ENCODE data around the gene TMEM167B.
"Not testable (repeated sequence)": the region's sequence is repeated elsewhere in the genome, so short reads cannot be mapped to it uniquely, and the experiment has no call there.

TMEM167B gene

DNA sequence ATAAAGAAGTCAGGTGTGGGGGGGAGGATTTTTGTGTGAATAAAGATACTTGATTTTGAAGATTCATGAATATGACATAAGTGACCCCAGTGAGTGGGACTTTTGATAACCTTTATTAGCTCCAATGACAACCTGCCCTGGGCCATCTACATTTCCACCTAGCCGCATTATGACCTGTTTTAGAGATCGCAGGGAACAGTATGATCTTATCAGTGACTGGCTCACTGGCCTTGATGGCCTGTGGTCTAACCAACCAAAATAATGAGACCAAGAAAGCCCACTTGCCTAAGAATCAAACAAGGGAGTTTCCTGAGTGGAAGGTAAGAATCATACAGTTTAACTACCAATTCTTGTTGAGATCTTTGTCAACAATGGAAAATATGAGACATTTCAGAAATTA lies 25.1 kb downstream of the TMEM167B start:
- DNase-seq: no peak

DNA sequence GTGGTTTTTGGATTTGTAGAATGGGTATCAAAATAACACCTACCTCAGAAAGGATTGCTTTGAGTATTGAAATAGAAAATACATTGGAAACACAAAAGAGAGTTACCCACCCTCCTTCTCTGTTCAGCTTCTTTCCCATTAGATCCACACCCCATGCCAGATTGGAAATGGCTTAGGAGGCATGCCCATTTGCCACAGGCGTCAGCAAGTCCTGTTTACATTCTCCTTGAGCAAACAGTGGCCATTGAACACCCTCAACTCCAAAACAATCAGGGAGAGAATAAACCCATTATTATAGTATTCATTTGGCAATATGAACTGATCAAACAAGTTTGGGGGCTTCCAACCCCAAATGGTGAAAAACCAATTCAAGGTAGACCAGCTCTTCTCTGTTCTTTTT lies 25.7 kb downstream of the TMEM167B start:
- DNase-seq: no peak

DNA sequence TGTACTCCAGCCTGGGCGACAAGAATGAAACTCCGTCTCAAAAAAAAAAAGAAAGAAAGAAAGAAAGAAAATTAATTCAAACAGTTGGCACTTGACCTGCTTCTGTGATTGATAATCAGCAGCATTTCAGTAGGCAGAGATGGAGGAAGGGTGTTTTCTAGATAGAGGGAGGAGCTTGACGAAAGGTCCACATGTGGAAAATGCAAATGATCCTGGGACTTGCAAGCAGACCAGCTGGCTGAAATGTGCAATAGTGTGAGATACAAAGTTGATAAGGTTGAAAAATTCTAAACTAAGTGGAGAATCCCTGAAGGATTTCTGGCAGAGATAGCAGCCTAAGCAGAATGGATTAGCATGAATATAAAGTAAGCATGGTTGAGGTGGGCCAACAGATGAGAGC lies 27.5 kb downstream of the TMEM167B start:
- DNase-seq: no peak

DNA sequence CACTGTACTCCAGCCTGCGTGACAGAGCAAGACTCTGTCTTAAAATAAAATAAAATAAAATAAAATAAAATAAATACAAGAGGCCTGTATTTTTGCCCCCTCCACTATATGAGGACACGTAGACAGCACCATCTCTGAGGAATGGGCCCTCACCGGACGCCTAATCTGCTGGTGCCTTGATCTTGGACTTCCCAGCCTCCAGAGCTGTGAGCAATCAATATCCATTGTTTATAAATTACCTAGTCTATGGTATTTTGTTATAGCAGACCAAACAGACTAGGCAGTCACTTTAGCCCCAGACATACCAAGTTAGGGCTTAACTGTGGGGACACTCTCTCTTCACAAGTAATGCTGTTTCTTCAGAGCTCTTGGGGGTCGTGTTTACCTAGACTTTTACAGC lies 29.8 kb downstream of the TMEM167B start:
- no peak for DNase-seq

DNA sequence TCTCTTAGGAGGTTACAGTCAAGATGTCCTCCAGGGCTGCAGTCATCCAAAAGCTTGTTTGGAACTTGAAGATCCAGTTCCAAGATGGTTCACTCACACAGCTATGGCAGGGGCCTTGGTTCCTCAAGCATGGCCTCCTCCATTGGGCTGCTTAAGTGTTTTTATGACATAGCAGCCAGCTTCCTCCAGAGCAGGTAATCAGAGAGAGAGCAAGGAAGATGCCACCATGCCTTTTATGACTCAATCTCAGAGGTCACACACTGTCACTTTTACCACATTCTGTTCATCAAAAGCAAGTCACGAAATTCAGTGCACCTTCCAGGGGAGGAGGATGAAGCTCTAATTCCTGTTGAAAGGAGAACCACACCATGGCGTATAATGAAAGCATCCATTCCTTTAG lies 40.5 kb downstream of the TMEM167B start:
- no peak for DNase-seq

DNA sequence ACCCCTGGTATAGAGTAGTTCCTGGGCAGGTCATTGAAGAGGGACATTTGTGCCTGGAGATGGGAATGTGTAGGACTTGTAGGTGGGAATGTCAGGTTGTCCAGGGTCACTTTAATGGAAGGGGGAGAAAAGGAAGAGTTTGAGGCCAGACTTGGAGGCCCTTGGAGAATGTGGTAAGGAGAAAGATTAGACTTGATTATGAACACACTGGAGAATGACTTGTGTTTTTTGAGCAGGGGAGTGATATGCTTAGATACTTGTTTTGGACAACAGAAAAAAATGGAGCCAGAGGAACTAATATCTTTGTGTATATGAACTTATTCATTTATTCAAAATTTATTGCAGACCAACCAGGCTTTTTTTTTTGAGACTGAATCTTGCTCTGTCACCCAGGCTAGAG lies 41.2 kb downstream of the TMEM167B start:
- no peak for DNase-seq

DNA sequence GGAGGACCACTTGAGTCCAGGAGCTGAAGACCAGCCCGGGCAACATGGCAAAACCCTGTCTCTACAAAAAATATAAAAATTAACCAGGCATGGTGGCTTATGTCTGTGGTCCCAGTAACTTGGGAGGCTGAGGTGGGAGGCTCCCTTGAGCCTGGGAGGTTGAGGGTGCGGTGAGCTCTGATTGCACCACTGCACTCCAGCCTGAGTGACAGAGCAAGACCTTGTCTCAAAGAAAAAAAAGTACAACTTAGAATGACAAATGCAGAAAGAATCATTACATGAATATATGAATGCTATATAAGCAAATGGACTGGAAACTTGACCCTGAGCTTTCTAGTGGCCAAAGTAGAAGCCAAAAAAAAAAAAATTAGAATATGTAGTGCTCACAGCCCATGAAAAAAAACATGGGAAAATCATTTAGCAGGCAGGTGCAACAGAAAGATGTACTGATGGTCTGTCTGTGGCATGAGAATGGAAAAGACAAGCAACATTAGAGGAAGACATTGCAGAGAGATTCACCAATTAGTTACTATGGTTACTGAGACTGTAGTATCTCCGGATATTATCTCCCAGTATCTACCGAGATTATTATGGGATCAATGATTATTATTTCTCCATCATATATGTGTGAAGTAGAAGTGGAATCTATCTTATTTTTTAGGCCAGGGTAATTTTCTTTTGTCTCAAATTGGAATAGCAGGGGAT lies 42.6 kb downstream of the TMEM167B start:
- DNase-seq: no peak

DNA sequence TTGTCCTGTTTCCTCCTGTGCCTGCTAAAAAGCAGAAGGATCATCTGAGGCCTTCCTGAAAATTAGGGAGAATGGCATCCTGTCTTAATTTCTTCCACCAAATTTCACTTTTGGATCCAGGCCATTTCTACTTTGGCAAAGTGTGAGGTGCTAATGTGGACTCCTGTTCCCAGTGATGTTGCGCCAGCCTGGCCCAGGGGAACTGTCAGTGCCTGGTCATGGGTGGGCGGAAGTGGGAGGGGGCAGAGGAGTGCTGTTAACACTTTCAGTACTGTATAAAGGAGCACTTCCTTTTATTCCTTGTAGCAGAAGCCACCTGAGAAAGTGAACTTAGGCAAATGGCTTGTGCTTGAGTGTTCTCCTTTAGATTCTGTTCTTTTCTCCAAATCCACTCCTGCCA lies 43.3 kb downstream of the TMEM167B start:
- no peak for DNase-seq

DNA sequence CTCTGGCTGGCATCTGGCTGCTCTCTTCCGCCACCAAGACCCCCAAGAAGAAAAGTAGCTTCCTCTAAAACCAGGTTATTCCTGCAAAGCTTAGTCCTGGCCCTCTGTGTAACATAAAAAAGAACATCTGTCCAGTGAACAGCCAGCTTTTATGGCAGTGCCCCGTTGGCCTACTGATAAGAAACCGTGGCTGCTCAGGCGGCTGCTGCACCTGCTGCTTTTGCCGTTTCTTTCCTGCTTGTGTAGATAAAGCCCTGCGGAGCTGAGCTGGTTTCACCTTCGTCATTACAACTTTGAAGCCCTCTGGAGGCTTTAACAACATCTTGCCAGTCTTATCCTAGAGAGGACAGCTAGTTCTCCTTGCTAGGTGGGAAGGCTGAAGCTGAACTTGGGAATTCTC lies 43.9 kb downstream of the TMEM167B start:
- no peak for DNase-seq

DNA sequence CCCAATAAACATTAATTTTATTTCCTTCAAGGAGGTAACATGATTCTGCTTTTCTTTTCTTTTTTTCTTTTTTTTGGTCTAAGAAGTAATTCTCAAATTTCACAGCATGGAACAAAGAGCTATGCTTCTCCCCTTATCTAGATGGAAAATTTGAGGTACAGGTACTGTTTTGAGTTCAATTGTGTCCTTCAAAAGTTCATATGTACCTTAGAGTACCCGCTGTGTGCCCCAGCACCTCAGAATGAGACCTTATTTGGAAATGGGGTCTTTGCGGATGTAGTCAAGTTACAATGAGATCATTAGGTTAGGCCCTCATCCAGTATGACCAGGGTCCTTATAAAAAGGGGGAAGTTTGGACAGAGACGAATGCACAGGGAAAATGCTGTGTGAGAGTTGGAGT lies 45.4 kb downstream of the TMEM167B start:
- DNase-seq: no peak

DNA sequence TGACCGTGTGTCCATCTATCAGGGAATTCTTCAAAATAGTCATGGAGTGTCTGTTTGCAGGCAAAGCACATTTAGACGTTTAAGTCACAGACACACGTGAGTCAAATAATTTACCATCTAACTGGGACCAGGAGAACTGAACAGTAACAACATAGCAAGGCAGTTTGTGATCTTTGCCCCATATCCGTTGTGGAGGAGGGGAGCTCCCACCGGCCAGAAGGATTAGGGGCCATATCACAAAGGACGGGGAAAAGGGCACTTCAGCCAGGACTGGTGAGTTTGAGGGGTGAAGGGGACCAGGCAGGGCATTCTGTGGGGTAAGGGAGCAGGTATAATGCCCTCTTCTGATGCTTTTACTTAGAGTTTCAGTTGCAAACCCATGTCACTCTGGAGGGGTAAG lies 46.2 kb downstream of the TMEM167B start:
- DNase-seq: no peak

DNA sequence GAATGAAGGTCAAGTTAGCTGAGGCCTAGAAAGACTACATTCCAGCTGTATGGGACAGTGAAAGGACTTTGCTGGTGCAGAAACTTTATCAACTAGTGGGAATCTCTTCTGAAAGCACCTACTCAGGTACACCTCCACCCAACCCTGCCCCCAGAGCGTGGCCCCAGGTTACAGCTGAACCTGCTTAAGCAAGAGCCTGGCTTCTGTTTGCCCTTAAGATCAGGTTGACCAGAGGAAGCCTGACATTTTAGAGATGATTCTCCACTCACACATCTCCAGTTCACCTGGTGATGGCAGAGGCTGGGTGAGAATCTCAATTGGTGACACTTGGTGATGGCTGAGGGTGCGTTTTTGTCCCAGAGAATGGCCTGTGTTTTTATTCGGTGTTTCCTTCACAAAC lies 47.4 kb downstream of the TMEM167B start:
- DNase-seq: no peak

DNA sequence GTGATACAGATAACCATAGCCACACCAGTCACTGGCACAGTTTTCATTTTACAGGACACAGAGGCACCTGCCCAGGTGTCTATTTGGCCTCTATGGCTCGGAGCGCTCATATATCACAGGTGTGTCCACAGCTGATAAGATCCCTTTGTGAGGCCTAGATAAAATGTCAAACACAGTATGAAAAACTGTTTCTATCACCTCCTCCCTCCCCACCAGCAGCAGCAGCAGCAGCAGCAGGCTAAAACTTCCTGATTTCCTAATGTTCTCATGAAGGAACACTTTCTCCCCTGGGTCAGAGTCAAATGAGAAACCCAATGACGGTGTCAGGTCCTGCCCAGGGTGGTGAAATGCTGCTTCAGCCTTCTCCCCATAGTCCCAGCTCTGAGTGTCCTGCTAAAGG lies 47.8 kb downstream of the TMEM167B start:
- DNase-seq: no peak

DNA sequence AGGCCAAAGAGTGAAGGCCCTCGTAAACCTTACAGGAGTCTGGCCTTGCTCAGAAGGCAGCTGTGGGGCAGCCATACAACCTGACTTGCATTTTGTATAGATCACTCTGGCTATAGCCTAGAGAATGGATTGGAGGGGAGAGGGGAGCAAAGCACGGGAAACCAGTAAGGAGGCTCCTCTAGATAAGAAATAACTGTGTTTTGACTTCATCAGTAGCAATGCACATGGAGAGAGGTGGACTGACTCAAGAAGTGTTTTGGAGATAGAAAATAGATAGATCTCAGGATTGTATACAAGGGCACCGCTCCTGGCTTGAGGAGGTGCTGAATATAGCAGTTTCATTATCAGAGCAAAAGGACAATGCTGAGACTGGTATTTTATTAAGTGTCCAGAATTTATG lies 49.8 kb downstream of the TMEM167B start:
- no peak for DNase-seq

DNA sequence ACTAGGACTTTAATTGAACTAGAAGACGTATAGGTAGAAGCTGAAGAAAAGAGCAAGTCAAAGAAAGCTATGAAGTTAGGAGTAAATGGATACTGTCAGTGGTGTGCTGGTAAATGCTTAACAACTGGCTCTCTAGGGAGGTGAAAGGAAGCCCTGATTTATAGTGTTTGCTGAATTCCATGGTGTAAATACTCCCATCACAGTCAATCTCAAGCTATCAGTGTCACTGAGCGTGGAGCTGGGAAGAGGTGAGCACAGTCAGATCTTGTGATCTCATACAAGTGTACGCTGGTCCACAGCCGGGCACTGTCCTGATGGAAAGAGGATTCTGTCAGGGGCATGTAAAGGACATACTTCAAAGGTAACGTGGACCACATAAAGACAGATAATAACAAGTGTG lies 51.7 kb downstream of the TMEM167B start:
- DNase-seq: no peak

DNA sequence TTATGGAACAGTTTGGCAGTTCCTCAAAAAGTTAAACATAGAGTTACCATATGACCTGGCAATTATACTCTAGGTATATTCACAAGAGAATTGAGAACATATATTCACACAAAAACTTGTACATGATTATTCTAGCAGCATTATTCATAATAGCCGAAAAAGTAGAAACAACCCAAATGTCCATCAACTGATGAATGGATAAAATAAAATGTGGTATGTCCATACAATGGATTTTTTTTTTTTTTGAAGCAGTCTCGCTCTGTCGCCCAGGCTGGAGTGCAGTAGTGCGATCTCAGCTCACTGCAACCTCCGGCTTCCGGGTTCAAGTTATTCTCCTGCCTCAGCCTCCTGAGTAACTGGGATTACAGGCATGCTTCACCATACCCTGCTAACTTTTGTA lies 52.2 kb downstream of the TMEM167B start:
- not testable (repeated sequence) for DNase-seq
